ENCODE measurements around the gene IRF7.
"Not testable (repeated sequence)": the region's sequence is repeated elsewhere in the genome, so short reads cannot be mapped to it uniquely, and the experiment has no call there.

IRF7 gene

GRCh38 chr11:653837-654236 lies 38.1 kb upstream of the IRF7 start:
- TF ChIP-seq CTCF (IDR thresholded peaks at IDR 0.05; ENCODE audit: insufficient read depth, low read length, missing control alignments), result no peak
- no peak for DNase-seq (ENCODE audit: low read depth, low spot score)
- no peak overlapping the region for H3K4me3 ChIP-seq (ENCODE audit: low read depth, low read length)
- CTCF ChIA-PET, result no interaction called here
- POLR2A ChIA-PET, result no interaction called here

- CTCF ChIA-PET; H3K4me3 ChIP-seq (ENCODE audit: low read depth, low read length); POLR2A ChIA-PET; DNase-seq (ENCODE audit: low read depth, low spot score): not testable (repeated sequence)
Measured at GRCh38 chr11:653136-653535, 37.4 kb upstream of the IRF7 start.

- CTCF ChIA-PET, result interaction anchor here (0.6 to 0.9 kb wide), 2 partner anchors 11 to 12 kb away, joined by 3 read pairs; no protein-coding TSS in a partner anchor
- POLR2A ChIA-PET, result no interaction called here
- no peak for DNase-seq (ENCODE audit: low read depth, low spot score)
- TF ChIP-seq CTCF (IDR thresholded peaks at IDR 0.05; ENCODE audit: insufficient read depth, low read length, missing control alignments), result no peak
- H3K4me3 ChIP-seq (ENCODE audit: low read depth, low read length), result no peak overlapping the region
Measured at GRCh38 chr11:650482-650881, 34.7 kb upstream of the IRF7 start.

GRCh38 chr11:647672-648158 lies 32.0 kb upstream of the IRF7 start:
- DNase-seq (ENCODE audit: low read depth, low spot score); H3K4me3 ChIP-seq (ENCODE audit: low read depth, low read length); POLR2A ChIA-PET; CTCF ChIA-PET: not testable (repeated sequence)

GRCh38 chr11:646214-646613 lies 30.5 kb upstream of the IRF7 start:
- H3K4me3 ChIP-seq (ENCODE audit: low read depth, low read length), result no peak overlapping the region
- POLR2A ChIA-PET, result no interaction called here
- CTCF ChIA-PET, result interaction anchor here (1.0 to 1.6 kb wide), 3 partner anchors 10 to 15 kb away, joined by 3 to 7 read pairs (median 4); no protein-coding TSS in a partner anchor
- TF ChIP-seq CTCF (IDR thresholded peaks at IDR 0.05; ENCODE audit: insufficient read depth, low read length, missing control alignments), result no peak
- DNase-seq (ENCODE audit: low read depth, low spot score), result no peak

GRCh38 chr11:645536-645935 lies 29.8 kb upstream of the IRF7 start:
- H3K4me3 ChIP-seq (ENCODE audit: low read depth, low read length), result no peak overlapping the region
- POLR2A ChIA-PET, result no interaction called here
- CTCF ChIA-PET, result interaction anchor here (1.6 kb wide), 1 partner anchor 13 kb away, joined by 4 read pairs; no protein-coding TSS in a partner anchor
- no peak for TF ChIP-seq CTCF (IDR thresholded peaks at IDR 0.05; ENCODE audit: insufficient read depth, low read length, missing control alignments)
- no peak for DNase-seq (ENCODE audit: low read depth, low spot score)

- no peak for DNase-seq (ENCODE audit: low read depth, low spot score)
- no peak for TF ChIP-seq CTCF (IDR thresholded peaks at IDR 0.05; ENCODE audit: insufficient read depth, low read length, missing control alignments)
- H3K4me3 ChIP-seq (ENCODE audit: low read depth, low read length), result no peak overlapping the region
- CTCF ChIA-PET, result no interaction called here
- POLR2A ChIA-PET, result interaction anchor here (0.5 kb wide), 1 partner anchor 178 kb away, joined by 3 read pairs; no protein-coding TSS in a partner anchor
Measured at GRCh38 chr11:643849-644738, 28.3 kb upstream of the IRF7 start.
